Colonic mucosa (tissue), 4 donors: Measurements from ENCODE around the gene IQGAP2. TPM values are rescaled to one million over a fixed set of nuclear protein-coding genes. Genes with fewer than 3 reads are reported as not detected.

Experiments
- DNase-seq: peaks from one replicate; pipeline ENCODE4 v3.0.0-alpha.2; 2020
- H3K27ac ChIP-seq: fragments of 200-600 bp; one replicate; pipeline ENCODE4 v1.8.0; 2021
- H3K27me3 ChIP-seq: fragments of 200-600 bp; one replicate; pipeline ENCODE4 v1.8.0; 2021
- H3K36me3 ChIP-seq: fragments of 200-600 bp; one replicate; pipeline ENCODE4 v1.8.0; 2021
- H3K4me1 ChIP-seq: fragments of 200-600 bp; one replicate; pipeline ENCODE4 v1.8.0; 2021; ENCODE audit warnings: mild to moderate bottlenecking
- H3K4me3 ChIP-seq: fragments of 200-600 bp; one replicate; pipeline ENCODE4 v1.8.0; 2021
- H3K9ac ChIP-seq, 2 donors: one replicate each; pipeline ENCODE4 v1.7.0; 2013; ENCODE audit warnings: control low read depth in 2 of 2, low read depth in 2 of 2, low read length in 2 of 2
- H3K9me3 ChIP-seq: fragments of 200-600 bp; one replicate; pipeline ENCODE4 v1.8.0; 2021
- intact Hi-C: fragments of 100-400 bp; cut with DNase I; formaldehyde crosslinking; loops from one replicate; pipeline ENCODE4 v1.14.1; 2022
- total RNA-seq, 2 donors: library from RNA; stranded (reverse); fragmentation: NEBNext Ultra II Directional in 1 of 2; extraction: Animal tissue kit (Norgen Biotek cat#: 25700) in 1 of 2; gene quantifications; one replicate each; pipeline ENCODE4 v1.2.1, GENCODE V29; 2021
- TF ChIP-seq, protein P1 (sequence below): fragments of 200-600 bp; IDR thresholded peaks from one replicate; pipeline ENCODE4 v1.8.0; 2022; ENCODE audit warnings: antibody characterized with exemption, mild to moderate bottlenecking
- donor health status: healthy.
- donor health status: DM: no; HTN: no; CAD: no.
- donor health status: DM: no; HTN: no; CAD: no.

The IQGAP2 gene
- total RNA-seq, 2 donors from 2014 or later, result 62.2 to 75.6 TPM

GRCh38 chr5:76477061-76477460 is 74.0 kb downstream of the IQGAP2 start:
- no peak overlapping the region for H3K9ac ChIP-seq
- no peaks in the 10 kb centered on the region for H3K9me3 ChIP-seq
- peak overlapping the region; percentile 76 for H3K27ac ChIP-seq
- H3K27me3 ChIP-seq, result no peaks in the 10 kb centered on the region
- no peaks in the 10 kb centered on the region for H3K36me3 ChIP-seq
- no peak overlapping the region for H3K4me3 ChIP-seq
- DNase-seq, result peak; percentile 14
- TF ChIP-seq, protein P1, sequence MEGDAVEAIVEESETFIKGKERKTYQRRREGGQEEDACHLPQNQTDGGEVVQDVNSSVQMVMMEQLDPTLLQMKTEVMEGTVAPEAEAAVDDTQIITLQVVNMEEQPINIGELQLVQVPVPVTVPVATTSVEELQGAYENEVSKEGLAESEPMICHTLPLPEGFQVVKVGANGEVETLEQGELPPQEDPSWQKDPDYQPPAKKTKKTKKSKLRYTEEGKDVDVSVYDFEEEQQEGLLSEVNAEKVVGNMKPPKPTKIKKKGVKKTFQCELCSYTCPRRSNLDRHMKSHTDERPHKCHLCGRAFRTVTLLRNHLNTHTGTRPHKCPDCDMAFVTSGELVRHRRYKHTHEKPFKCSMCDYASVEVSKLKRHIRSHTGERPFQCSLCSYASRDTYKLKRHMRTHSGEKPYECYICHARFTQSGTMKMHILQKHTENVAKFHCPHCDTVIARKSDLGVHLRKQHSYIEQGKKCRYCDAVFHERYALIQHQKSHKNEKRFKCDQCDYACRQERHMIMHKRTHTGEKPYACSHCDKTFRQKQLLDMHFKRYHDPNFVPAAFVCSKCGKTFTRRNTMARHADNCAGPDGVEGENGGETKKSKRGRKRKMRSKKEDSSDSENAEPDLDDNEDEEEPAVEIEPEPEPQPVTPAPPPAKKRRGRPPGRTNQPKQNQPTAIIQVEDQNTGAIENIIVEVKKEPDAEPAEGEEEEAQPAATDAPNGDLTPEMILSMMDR, result no peak
- intact Hi-C loops, result no loop called here
- peaks cover 19% of the 10 kb centered on the region for H3K4me1 ChIP-seq

- no peak for DNase-seq
- H3K4me1 ChIP-seq, result peaks cover 21% of the 10 kb centered on the region
- no peaks in the 10 kb centered on the region for H3K9me3 ChIP-seq
- no peak overlapping the region for H3K4me3 ChIP-seq
- H3K27me3 ChIP-seq, result no peaks in the 10 kb centered on the region
- intact Hi-C loops, result no loop called here
- no peaks in the 10 kb centered on the region for H3K36me3 ChIP-seq
- no peak overlapping the region for H3K9ac ChIP-seq
- peak overlapping the region; percentile 87 for H3K27ac ChIP-seq
- TF ChIP-seq, protein P1, result no peak
Measured at GRCh38 chr5:76477571-76477970, 74.5 kb downstream of the IQGAP2 start.

DNA sequence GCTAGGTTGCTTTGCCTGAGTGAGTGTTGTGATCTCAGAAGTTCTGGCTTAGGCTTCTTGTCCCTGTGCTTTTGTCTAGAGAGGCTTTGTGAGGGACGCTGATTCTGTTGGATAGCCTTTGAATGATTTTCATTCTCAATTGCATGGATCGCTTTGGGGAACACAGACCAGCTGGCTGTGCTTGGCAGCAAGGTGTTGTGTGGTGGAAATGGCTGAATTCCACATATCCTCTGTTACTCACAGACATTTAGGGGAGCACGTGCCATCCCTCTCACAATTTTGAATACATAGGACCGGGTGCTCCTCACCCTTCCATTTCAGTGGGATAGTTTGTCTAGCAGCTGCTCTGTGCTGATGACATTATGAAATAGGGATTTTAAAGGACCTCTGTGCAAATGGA is 76.2 kb downstream of the IQGAP2 start:
- peaks cover 23% of the 10 kb centered on the region for H3K4me1 ChIP-seq
- no peaks in the 10 kb centered on the region for H3K27me3 ChIP-seq
- DNase-seq, result no peak
- intact Hi-C loops, result no loop called here
- H3K27ac ChIP-seq, result peak overlapping the region; percentile 87
- H3K9ac ChIP-seq, result peak overlapping the region; percentile 61 to 84
- TF ChIP-seq, protein P1, result no peak
- H3K4me3 ChIP-seq, result no peak overlapping the region
- H3K9me3 ChIP-seq, result no peaks in the 10 kb centered on the region
- H3K36me3 ChIP-seq, result no peaks in the 10 kb centered on the region

- Histone ChIP-seq H3K9me3 (no peaks in the 10 kb centered on the region), H3K27ac (peak overlapping the region; percentile 87), H3K4me1 (peaks cover 22% of the 10 kb centered on the region), H3K9ac (peak overlapping the region in 1 of 2 donors; percentile 84), H3K4me3 (no peak overlapping the region), H3K27me3 (no peaks in the 10 kb centered on the region), H3K36me3 (no peaks in the 10 kb centered on the region)
- peak; percentile 85 for DNase-seq
- intact Hi-C loops, result no loop called here
- TF ChIP-seq, protein P1, result no peak
Measured at GRCh38 chr5:76479973-76480667, 77.0 kb downstream of the IQGAP2 start.

DNA sequence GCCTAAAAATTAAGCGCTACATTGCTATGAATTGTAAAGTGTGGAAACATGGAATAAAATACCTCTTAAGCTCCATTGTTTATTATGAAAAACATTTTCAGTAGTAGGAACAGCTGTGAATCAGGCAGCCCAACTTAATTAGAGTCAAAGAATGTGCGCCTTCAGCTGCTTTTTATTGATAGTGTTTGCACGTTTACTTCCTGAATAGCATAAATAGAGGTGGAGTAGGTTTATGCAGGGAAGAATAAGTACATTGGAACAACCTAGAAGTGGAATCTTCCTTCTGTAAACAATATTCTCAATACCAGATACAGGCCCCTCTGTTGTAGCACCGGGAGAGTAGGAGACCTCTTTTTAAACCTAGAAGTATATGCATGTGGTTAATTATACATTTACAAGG is 79.9 kb downstream of the IQGAP2 start:
- peak; percentile 15 for DNase-seq
- H3K36me3 ChIP-seq, result no peaks in the 10 kb centered on the region
- intact Hi-C loops, result no loop called here
- peak overlapping the region; percentile 7 for H3K27ac ChIP-seq
- H3K9ac ChIP-seq, result peak overlapping the region in 1 of 2 donors; percentile 37
- H3K27me3 ChIP-seq, result no peaks in the 10 kb centered on the region
- peaks cover 17% of the 10 kb centered on the region for H3K4me1 ChIP-seq
- no peak overlapping the region for H3K4me3 ChIP-seq
- TF ChIP-seq, protein P1, result no peak
- no peaks in the 10 kb centered on the region for H3K9me3 ChIP-seq
